ENCODE measurements around the gene ZNF48.

ZNF48 gene

GRCh38 chr16:30447512-30448226 is 52.4 kb downstream of the ZNF48 start:
- no peak overlapping the region for H3K4me3 ChIP-seq (ENCODE audit: control insufficient read depth, low read depth, low read length)
- no peak for DNase-seq (ENCODE audit: low read depth)
- no peak for TF ChIP-seq CTCF (conservative IDR thresholded peaks at IDR 0.05; ENCODE audit: control insufficient read depth, insufficient read depth, low read depth, low read length)

GRCh38 chr16:30449116-30449435 is 53.9 kb downstream of the ZNF48 start:
- H3K4me3 ChIP-seq (ENCODE audit: control insufficient read depth, low read depth, low read length): no peak overlapping the region
- no peak for TF ChIP-seq CTCF (conservative IDR thresholded peaks at IDR 0.05; ENCODE audit: control insufficient read depth, insufficient read depth, low read depth, low read length)
- DNase-seq (ENCODE audit: low read depth): no peak

Data from fibroblast of mammary gland (primary cell).